SK-N-SH (cell line): ENCODE measurements around the gene ZNRD2.

ENCODE experiments used
- CHD2 ChIP-seq: fragments of 150-350 bp; IDR thresholded peaks from 2 replicates; pipeline ENCODE4 v1.6.1; 2018; ENCODE audit warnings: low read length; ENCODE audit not compliant: partially characterized antibody
- CTCF ChIP-seq: fragments of 200-600 bp; sonication (generic); IDR thresholded peaks from 2 replicates; pipeline ENCODE4 v1.6.1; 2017; ENCODE audit warnings: antibody characterized with exemption, mild to moderate bottlenecking, moderate library complexity
- EP300 ChIP-seq, 2 experiments: IDR thresholded peaks; 2 replicates each; pipeline versions ENCODE4 v1.4.0 to v1.6.1; 2012; ENCODE audit warnings: borderline replicate concordance in 1 of 2, low read depth in 1 of 2, low read length in 1 of 2
- FOXJ3 ChIP-seq: sonication (generic); formaldehyde crosslinking; IDR thresholded peaks from 2 replicates; pipeline ENCODE4 v1.5.1; 2020; ENCODE audit warnings: mild to moderate bottlenecking, missing genetic modification reagents
- GABPA ChIP-seq: IDR thresholded peaks from 2 replicates; pipeline ENCODE4 v1.4.0; 2012; ENCODE audit warnings: low read depth, mild to moderate bottlenecking
- JUND ChIP-seq: IDR thresholded peaks from 2 replicates; pipeline ENCODE4 v1.4.0; 2012
- MAX ChIP-seq: IDR thresholded peaks from 2 replicates; pipeline ENCODE4 v1.4.0; 2012; ENCODE audit warnings: low read depth
- PBX3 ChIP-seq: IDR thresholded peaks from 2 replicates; pipeline ENCODE4; 2012
- POLR2AphosphoS5 ChIP-seq: IDR thresholded peaks from 2 replicates; pipeline ENCODE4 v1.6.1; 2012; ENCODE audit warnings: low read depth, low read length
- REST ChIP-seq: IDR thresholded peaks from 2 replicates; pipeline ENCODE4 v1.6.1; 2012; ENCODE audit warnings: mild to moderate bottlenecking, low read depth, low read length, moderate library complexity
- RFX5 ChIP-seq: IDR thresholded peaks from 2 replicates; pipeline ENCODE4 v1.6.1; 2012; ENCODE audit warnings: mild to moderate bottlenecking, improper control_type of control experiment, low read length
- TCF12 ChIP-seq: IDR thresholded peaks from 2 replicates; pipeline ENCODE4 v1.4.0; 2012
- USF2 ChIP-seq: fragments of 150-350 bp; IDR thresholded peaks from 2 replicates; pipeline ENCODE4 v1.6.1; 2017; ENCODE audit warnings: antibody characterized with exemption, low read length, low read depth, borderline replicate concordance

GRCh38 chr11:65611028-65611757 is 40.9 kb downstream of the ZNRD2 start:
- TF ChIP-seq MAX (no peak), CTCF (no peak), CHD2 (no peak), GABPA (peak; percentile 26; the same call in 1 of the 2 replicates), USF2 (no peak), TCF12 (no peak), POLR2AphosphoS5 (no peak), FOXJ3 (CRISPR knock-in tag) (no peak), PBX3 (no peak), JUND (no peak), EP300 (IDR thresholded peaks at IDR 0.05; ENCODE audit: borderline replicate concordance in 1 of 2, low read depth in 1 of 2, low read length in 1 of 2) (no peak), RFX5 (no peak), REST (no peak)
